Activated CD4-positive, alpha-beta T cell treated with anti-CD3 and anti-CD28 coated beads, Interleukin-2, amount 10 ng/mL, durations not matched to agents 7 days and 5 days (primary cell): Measurements from ENCODE around the gene CFAP43. TPM values are rescaled to one million over a fixed set of nuclear protein-coding genes. Genes with fewer than 3 reads are reported as not detected.

ENCODE experiments used
- CTCF ChIA-PET: fragments of 350-600 bp; sonication (Branson Sonifier 250); formaldehyde crosslinking; loops from one replicate; lab custom pipeline; 2021; ENCODE audit warnings: antibody characterized with exemption; lab: Charles Lee
- POLR2A ChIA-PET: fragments of 350-600 bp; sonication (Branson Sonifier 250); formaldehyde crosslinking; loops from one replicate; lab custom pipeline; 2021; ENCODE audit warnings: antibody characterized with exemption; lab: Charles Lee
- DNase-seq: peaks from one replicate; pipeline ENCODE4 v3.0.0-alpha.2; 2020
- H3K27ac Mint-ChIP-seq: one replicate; pipeline ENCODE4 v1.8.0; 2021; ENCODE audit warnings: mild to moderate bottlenecking, moderate library complexity, mixed read lengths
- H3K27me3 Mint-ChIP-seq: one replicate; pipeline ENCODE4 v1.8.0; 2021; ENCODE audit warnings: mixed read lengths
- H3K36me3 Mint-ChIP-seq: one replicate; pipeline ENCODE4 v1.8.0; 2021; ENCODE audit warnings: low read depth, mixed read lengths
- H3K4me1 Mint-ChIP-seq: one replicate; pipeline ENCODE4 v1.8.0; 2021; ENCODE audit warnings: mixed read lengths
- H3K4me3 Mint-ChIP-seq: one replicate; pipeline ENCODE4 v1.8.0; 2021; ENCODE audit warnings: mild to moderate bottlenecking, moderate library complexity, mixed read lengths
- H3K9me3 Mint-ChIP-seq: one replicate; pipeline ENCODE4 v1.8.0; 2021; ENCODE audit warnings: mixed read lengths
- total RNA-seq, 2 experiments: library from RNA; stranded (reverse); gene quantifications; one replicate each; pipeline ENCODE4 v1.2.3, GENCODE V29; 2021

Gene CFAP43
- not detected for total RNA-seq

- CTCF ChIA-PET, result interaction anchor here (1.1 to 1.6 kb wide), 4 partner anchors 10 to 342 kb away, joined by 3 to 4 read pairs (median 4); partner anchors contain the start of gene GSTO1
- peaks cover 14% of the 10 kb centered on the region for H3K4me1 Mint-ChIP-seq
- H3K27ac Mint-ChIP-seq, result peak within 1 kb of the TSS; percentile 83
- peak within 1 kb of the TSS; percentile 88 for H3K4me3 Mint-ChIP-seq
- H3K9me3 Mint-ChIP-seq, result peaks cover 13% of the 10 kb centered on the region
- DNase-seq, result peak; percentile 99
- H3K27me3 Mint-ChIP-seq, result peaks cover 44% of the 10 kb centered on the region
- no peaks in the 10 kb centered on the region for H3K36me3 Mint-ChIP-seq
- POLR2A ChIA-PET, result no interaction called here
Observed at GRCh38 chr10:104231784-104232612, at the start of gene CFAP43. TSS of gene CFAP43 (minus strand) at chr10:104232364. CDS start at chr10:104232246, 118 bp downstream.

- Mint-ChIP-seq H3K4me3 (no peak overlapping the region), H3K4me1 (no peaks in the 10 kb centered on the region), H3K27ac (no peak overlapping the region), H3K9me3 (no peaks in the 10 kb centered on the region), H3K36me3 (no peaks in the 10 kb centered on the region), H3K27me3 (peaks cover 5% of the 10 kb centered on the region)
- DNase-seq, result no peak
- ChIA-PET CTCF (interaction anchor here (1.7 kb wide), 1 partner anchor 69 kb away, joined by 9 read pairs; no protein-coding TSS in a partner anchor), POLR2A (no interaction called here)
Observed at GRCh38 chr10:104281694-104282093, 49.5 kb upstream of the CFAP43 start.

- ChIA-PET CTCF (interaction anchor here (0.8 to 7.9 kb wide), 9 partner anchors 9 to 566 kb away, joined by 3 to 82 read pairs (median 3); partner anchors contain the start of genes CFAP58 and ITPRIP), POLR2A (no interaction called here)
- DNase-seq, result no peak
- H3K27ac Mint-ChIP-seq, result no peak overlapping the region
- H3K4me1 Mint-ChIP-seq, result peaks cover under 1% of the 10 kb centered on the region
- no peak overlapping the region for H3K4me3 Mint-ChIP-seq
- no peaks in the 10 kb centered on the region for H3K9me3 Mint-ChIP-seq
- H3K27me3 Mint-ChIP-seq, result peaks cover 10% of the 10 kb centered on the region
- no peaks in the 10 kb centered on the region for H3K36me3 Mint-ChIP-seq
Observed at GRCh38 chr10:104279550-104280259, 47.5 kb upstream of the CFAP43 start.

- ChIA-PET POLR2A (interaction anchor here (0.6 kb wide), 1 partner anchor 9 kb away, joined by 3 read pairs; no protein-coding TSS in a partner anchor), CTCF (interaction anchor here (1.4 to 7.9 kb wide), 3 partner anchors 13 to 75 kb away, joined by 3 to 82 read pairs (median 3); no protein-coding TSS in a partner anchor)
- no peak overlapping the region for H3K27ac Mint-ChIP-seq
- no peak overlapping the region for H3K4me3 Mint-ChIP-seq
- H3K9me3 Mint-ChIP-seq, result no peaks in the 10 kb centered on the region
- DNase-seq, result no peak
- H3K4me1 Mint-ChIP-seq, result peaks cover 3% of the 10 kb centered on the region
- H3K27me3 Mint-ChIP-seq, result peaks cover 11% of the 10 kb centered on the region
- H3K36me3 Mint-ChIP-seq, result no peaks in the 10 kb centered on the region
Observed at GRCh38 chr10:104277785-104278184, 45.6 kb upstream of the CFAP43 start.

GRCh38 chr10:104276192-104276591, 44.0 kb upstream of the CFAP43 start:
- ChIA-PET CTCF (interaction anchor here (1.0 to 7.9 kb wide), 8 partner anchors 10 to 91 kb away, joined by 3 to 82 read pairs (median 16); partner anchors contain the start of genes CFAP58 and GSTO1), POLR2A (no interaction called here)
- Mint-ChIP-seq H3K36me3 (no peaks in the 10 kb centered on the region), H3K27ac (no peak overlapping the region), H3K27me3 (peaks cover 9% of the 10 kb centered on the region), H3K4me1 (peaks cover 3% of the 10 kb centered on the region), H3K4me3 (no peak overlapping the region), H3K9me3 (no peaks in the 10 kb centered on the region)
- no peak for DNase-seq

GRCh38 chr10:104274762-104275721, 42.9 kb upstream of the CFAP43 start:
- Mint-ChIP-seq H3K4me1 (peaks cover 3% of the 10 kb centered on the region), H3K27ac (no peak overlapping the region), H3K36me3 (no peaks in the 10 kb centered on the region), H3K4me3 (no peak overlapping the region), H3K9me3 (no peaks in the 10 kb centered on the region), H3K27me3 (peaks cover 9% of the 10 kb centered on the region)
- DNase-seq, result peak; percentile 44
- CTCF ChIA-PET, result interaction anchor here (0.6 to 7.9 kb wide), 25 partner anchors 9 to 367 kb away, joined by 3 to 82 read pairs (median 4); partner anchors contain the start of genes CFAP58 and GSTO1
- POLR2A ChIA-PET, result no interaction called here

- H3K27me3 Mint-ChIP-seq, result peaks cover 9% of the 10 kb centered on the region
- CTCF ChIA-PET, result interaction anchor here (0.7 to 7.9 kb wide), 22 partner anchors 10 to 366 kb away, joined by 3 to 82 read pairs (median 6); partner anchors contain the start of genes CFAP58, GSTO1 and ITPRIP
- DNase-seq, result no peak
- H3K27ac Mint-ChIP-seq, result no peak overlapping the region
- peaks cover 6% of the 10 kb centered on the region for H3K4me1 Mint-ChIP-seq
- H3K4me3 Mint-ChIP-seq, result no peak overlapping the region
- POLR2A ChIA-PET, result no interaction called here
- H3K36me3 Mint-ChIP-seq, result no peaks in the 10 kb centered on the region
- H3K9me3 Mint-ChIP-seq, result no peaks in the 10 kb centered on the region
Observed at GRCh38 chr10:104273899-104274575, 41.9 kb upstream of the CFAP43 start.

GRCh38 chr10:104273286-104273685, 41.1 kb upstream of the CFAP43 start:
- Mint-ChIP-seq H3K27ac (no peak overlapping the region), H3K27me3 (peaks cover 9% of the 10 kb centered on the region), H3K4me3 (no peak overlapping the region), H3K4me1 (peaks cover 6% of the 10 kb centered on the region), H3K36me3 (peaks cover 6% of the 10 kb centered on the region), H3K9me3 (no peaks in the 10 kb centered on the region)
- DNase-seq, result no peak
- POLR2A ChIA-PET, result no interaction called here
- CTCF ChIA-PET, result interaction anchor here (1.1 to 7.9 kb wide), 10 partner anchors 10 to 79 kb away, joined by 3 to 82 read pairs (median 14); partner anchors contain the start of genes CFAP58, GSTO1 and ITPRIP

- Mint-ChIP-seq H3K27ac (peak within 1 kb of the TSS; percentile 97), H3K27me3 (peaks cover 4% of the 10 kb centered on the region), H3K4me1 (peaks cover 39% of the 10 kb centered on the region), H3K9me3 (no peaks in the 10 kb centered on the region), H3K4me3 (peak within 1 kb of the TSS; percentile 91), H3K36me3 (peaks cover 41% of the 10 kb centered on the region)
- ChIA-PET POLR2A (no interaction called here), CTCF (interaction anchor here (0.6 to 1.2 kb wide), 3 partner anchors 17 to 582 kb away, joined by 3 read pairs; partner anchors contain the start of gene CFAP58)
- DNase-seq, result peak; percentile 98
Observed at GRCh38 chr10:104268713-104269645, 36.8 kb upstream of the CFAP43 start, which contains the start of gene GSTO2. TSS of gene GSTO2 (plus strand) at chr10:104269184. CDS start at chr10:104274916, 5,732 bp downstream.

GRCh38 chr10:104268405-104268712, 36.2 kb upstream of the CFAP43 start:
- POLR2A ChIA-PET, result no interaction called here
- no peaks in the 10 kb centered on the region for H3K9me3 Mint-ChIP-seq
- H3K27me3 Mint-ChIP-seq, result peaks cover 2% of the 10 kb centered on the region
- H3K4me1 Mint-ChIP-seq, result peaks cover 42% of the 10 kb centered on the region
- peak overlapping the region; percentile 91 for H3K4me3 Mint-ChIP-seq
- no peak for DNase-seq
- peak overlapping the region; percentile 97 for H3K27ac Mint-ChIP-seq
- CTCF ChIA-PET, result no interaction called here
- H3K36me3 Mint-ChIP-seq, result peaks cover 44% of the 10 kb centered on the region
